Epithelial cell of esophagus (primary cell): ENCODE data around the gene IRS2.

Experiments
- DNase-seq: peaks from one replicate; pipeline ENCODE4 v3.0.0; 2010; ENCODE audit warnings: low read depth
- H3K4me3 ChIP-seq: 2 replicates; pipeline ENCODE4 v1.5.1; 2011; ENCODE audit warnings: mild to moderate bottlenecking, low read length, control low read depth
- TF ChIP-seq, protein P1 (sequence below): IDR thresholded peaks from 2 replicates; pipeline ENCODE4 v1.5.1; 2011; ENCODE audit warnings: low read depth, mild to moderate bottlenecking, low read length, control low read depth, inconsistent platforms; ENCODE audit not compliant: insufficient read depth; ENCODE audit errors: missing control alignments

Gene IRS2

DNA sequence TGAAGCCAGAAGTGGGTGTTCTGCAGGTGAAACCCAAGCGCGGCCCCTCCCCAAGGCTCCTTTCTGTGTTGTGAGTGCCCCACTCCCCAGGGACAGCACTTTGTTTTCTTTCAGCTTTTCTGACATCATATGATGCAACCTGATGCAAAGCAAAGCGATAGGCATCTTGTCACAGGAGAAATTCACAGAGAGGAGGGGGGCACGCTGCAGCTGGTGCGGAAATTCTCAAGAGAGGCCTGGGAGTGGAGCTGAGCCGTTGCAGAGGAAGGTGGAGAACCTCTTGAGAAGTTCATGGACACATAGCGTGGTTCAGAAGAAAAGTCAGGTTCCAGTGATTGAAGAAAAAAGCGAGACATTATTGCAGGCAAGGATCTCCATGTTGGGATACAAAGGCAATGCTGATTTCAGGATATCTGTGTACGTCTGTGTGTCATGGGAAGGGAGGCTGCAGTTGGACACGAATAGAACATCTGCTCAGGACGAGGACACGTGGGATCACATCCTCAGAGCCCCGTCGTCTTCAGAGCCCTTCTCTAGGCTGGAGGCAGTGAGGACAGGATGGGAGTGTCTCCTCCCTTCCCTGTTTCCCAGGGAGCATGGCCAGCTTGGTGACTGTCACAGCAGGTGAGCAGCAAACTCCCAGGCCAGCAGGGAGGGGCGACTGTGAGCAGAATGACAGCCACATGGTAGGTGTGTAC is 79.2 kb downstream of the IRS2 start:
- DNase-seq = no peak
- H3K4me3 ChIP-seq = no peak overlapping the region
- TF ChIP-seq, protein P1, sequence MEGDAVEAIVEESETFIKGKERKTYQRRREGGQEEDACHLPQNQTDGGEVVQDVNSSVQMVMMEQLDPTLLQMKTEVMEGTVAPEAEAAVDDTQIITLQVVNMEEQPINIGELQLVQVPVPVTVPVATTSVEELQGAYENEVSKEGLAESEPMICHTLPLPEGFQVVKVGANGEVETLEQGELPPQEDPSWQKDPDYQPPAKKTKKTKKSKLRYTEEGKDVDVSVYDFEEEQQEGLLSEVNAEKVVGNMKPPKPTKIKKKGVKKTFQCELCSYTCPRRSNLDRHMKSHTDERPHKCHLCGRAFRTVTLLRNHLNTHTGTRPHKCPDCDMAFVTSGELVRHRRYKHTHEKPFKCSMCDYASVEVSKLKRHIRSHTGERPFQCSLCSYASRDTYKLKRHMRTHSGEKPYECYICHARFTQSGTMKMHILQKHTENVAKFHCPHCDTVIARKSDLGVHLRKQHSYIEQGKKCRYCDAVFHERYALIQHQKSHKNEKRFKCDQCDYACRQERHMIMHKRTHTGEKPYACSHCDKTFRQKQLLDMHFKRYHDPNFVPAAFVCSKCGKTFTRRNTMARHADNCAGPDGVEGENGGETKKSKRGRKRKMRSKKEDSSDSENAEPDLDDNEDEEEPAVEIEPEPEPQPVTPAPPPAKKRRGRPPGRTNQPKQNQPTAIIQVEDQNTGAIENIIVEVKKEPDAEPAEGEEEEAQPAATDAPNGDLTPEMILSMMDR = no peak

DNA sequence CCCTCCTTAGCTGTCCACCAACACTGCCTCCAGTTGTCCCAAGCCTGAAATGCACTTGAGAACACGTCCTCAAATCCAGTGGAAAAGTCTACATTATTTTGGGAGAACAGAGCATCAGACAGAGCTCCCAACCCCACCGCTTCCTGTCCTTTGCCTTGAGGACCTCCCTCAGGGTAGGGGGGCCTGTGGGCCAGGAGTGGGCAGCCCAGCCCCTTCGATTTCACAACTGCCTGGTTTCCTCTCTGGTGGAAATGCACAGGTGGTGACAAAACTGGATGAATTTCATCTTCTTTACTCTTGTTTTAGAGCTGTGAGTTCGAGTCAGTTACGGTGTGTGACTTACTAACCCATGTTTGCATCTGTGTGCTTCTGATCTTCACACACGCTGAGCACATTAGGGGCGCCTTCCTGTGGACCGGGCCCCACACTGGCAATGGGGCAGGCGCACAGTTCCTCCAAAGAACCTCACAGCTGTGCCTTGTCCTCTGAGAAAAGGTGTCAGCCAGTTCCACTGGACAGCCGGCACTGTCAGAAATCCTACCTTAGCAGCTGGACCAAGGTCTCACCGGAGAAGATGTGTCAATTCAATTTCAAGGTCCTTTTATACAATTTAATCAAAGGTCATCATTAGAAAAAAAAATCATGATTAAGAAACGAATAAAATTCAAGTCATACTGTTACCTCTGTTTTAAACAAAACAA is 80.2 kb downstream of the IRS2 start:
- no peak overlapping the region for H3K4me3 ChIP-seq
- no peak for DNase-seq
- TF ChIP-seq, protein P1 = no peak

DNA sequence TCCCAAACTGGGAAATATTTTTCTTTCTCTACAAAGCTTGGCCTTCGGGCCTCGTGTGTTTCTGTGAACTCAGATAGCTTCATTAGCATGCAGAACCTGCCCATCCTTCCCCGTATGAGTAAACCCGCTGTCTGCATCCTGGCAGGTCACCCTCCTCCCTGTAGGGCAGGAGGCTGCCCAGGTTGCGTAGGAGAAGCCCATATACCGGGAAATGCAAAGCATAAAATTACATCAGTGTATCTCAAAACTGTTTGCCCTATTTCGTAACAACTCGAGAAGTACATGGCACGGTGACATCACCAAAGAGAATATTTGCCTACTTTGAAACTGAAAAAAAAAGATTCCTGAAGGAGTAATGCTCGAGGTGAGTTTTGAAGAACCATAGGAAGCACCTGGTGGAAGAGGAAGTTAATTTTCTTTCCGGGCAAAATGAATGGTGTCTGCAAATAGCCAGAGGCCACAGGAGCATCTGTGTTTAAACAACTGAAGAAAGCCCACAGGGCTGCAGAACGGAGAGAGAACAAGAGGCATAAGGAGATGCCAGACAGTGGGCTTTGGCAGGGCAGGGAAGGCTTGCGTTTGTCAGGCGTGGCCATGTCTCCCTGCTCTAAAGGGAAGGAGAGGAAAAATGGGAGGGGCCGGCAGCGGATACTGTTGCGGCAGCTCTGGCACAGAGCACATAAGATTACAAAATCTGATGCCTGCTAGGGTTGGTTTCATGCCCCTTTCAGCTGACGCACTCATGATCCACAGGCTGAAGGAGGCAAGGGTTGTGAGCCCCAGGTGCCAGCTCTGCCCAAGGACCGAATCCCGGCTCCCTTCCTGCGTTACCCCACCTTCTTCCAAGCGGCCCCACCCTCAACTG is 81.4 kb downstream of the IRS2 start:
- TF ChIP-seq, protein P1 = no peak
- peak; percentile 84 for DNase-seq
- H3K4me3 ChIP-seq = no peak overlapping the region

DNA sequence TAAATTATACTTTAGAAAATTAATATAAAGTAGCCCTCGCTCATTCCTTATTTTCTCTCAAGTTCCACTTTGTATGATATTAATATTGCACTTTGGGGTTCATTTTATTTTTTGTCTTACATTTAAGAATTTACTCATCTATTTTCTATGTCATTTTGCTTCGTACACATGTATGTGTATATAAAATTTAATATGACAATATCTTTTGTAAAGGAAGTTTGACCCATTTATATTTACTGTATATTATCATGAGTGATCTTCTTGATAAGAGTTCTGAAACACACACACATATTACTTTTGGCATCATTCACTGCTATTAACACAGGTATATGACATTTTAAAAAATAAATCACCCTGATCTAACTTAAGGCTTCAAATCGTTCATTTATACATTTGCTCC is 83.1 kb downstream of the IRS2 start:
- no peak overlapping the region for H3K4me3 ChIP-seq
- no peak for DNase-seq
- TF ChIP-seq, protein P1 = no peak
